Astrocyte (in vitro differentiated cells and primary cell): ENCODE measurements around the gene HOXB4. TPM values are rescaled to one million over a fixed set of nuclear protein-coding genes. Genes with fewer than 3 reads are reported as not detected.

ENCODE experiments used
- DNase-seq: peaks from one replicate; pipeline ENCODE4 v3.0.0-alpha.2; 2010; ENCODE audit warnings: low read depth
- FAIRE-seq: peaks from 2 replicates; lab custom pipeline; 2011; peaks lifted over from hg19 to GRCh38; lab: Jason Lieb, UNC
- H2AFZ ChIP-seq: 2 replicates; pipeline ENCODE4 v1.6.0; 2012; ENCODE audit warnings: low read depth, low read length, inconsistent platforms
- H3K27ac ChIP-seq: 2 replicates; pipeline ENCODE4 v1.5.1; 2011; ENCODE audit warnings: low read depth, low read length, inconsistent platforms
- H3K27me3 ChIP-seq: 2 replicates; pipeline ENCODE4 v1.6.0; 2011; ENCODE audit warnings: low read length, inconsistent platforms; ENCODE audit not compliant: insufficient read depth
- H3K36me3 ChIP-seq: 2 replicates; pipeline ENCODE4 v1.5.1; 2011; ENCODE audit warnings: low read length, inconsistent platforms; ENCODE audit not compliant: insufficient read depth
- H3K4me1 ChIP-seq: 2 replicates; pipeline ENCODE4 v1.5.1; 2011; ENCODE audit warnings: low read length, inconsistent platforms; ENCODE audit not compliant: insufficient read depth
- H3K4me2 ChIP-seq: 2 replicates; pipeline ENCODE4 v1.6.0; 2012; ENCODE audit warnings: low read length, inconsistent platforms
- H3K4me3 ChIP-seq: 2 replicates; pipeline ENCODE4 v1.5.1; 2011; ENCODE audit warnings: low read depth, mild to moderate bottlenecking, low read length, inconsistent platforms; ENCODE audit not compliant: insufficient read depth
- H3K79me2 ChIP-seq: 2 replicates; pipeline ENCODE4 v1.6.0; 2012; ENCODE audit warnings: mild to moderate bottlenecking, low read length, inconsistent platforms; ENCODE audit not compliant: insufficient read depth
- H3K9ac ChIP-seq: 2 replicates; pipeline ENCODE4 v1.6.0; 2012; ENCODE audit warnings: mild to moderate bottlenecking, low read length, inconsistent platforms
- H3K9me3 ChIP-seq: 2 replicates; pipeline ENCODE4 v1.5.1; 2012; ENCODE audit warnings: low read depth, mild to moderate bottlenecking, low read length, inconsistent platforms; ENCODE audit not compliant: insufficient read depth
- H4K20me1 ChIP-seq: 2 replicates; pipeline ENCODE4 v1.6.0; 2012; ENCODE audit warnings: low read length, inconsistent platforms; ENCODE audit not compliant: insufficient read depth
- H3K27ac Mint-ChIP-seq: one replicate; pipeline ENCODE4 v1.8.0; 2021; ENCODE audit warnings: mild to moderate bottlenecking, mixed read lengths; ENCODE audit not compliant: unreplicated experiment
- H3K27me3 Mint-ChIP-seq: one replicate; pipeline ENCODE4 v1.8.0; 2021; ENCODE audit warnings: low read depth, mixed read lengths; ENCODE audit not compliant: unreplicated experiment
- H3K36me3 Mint-ChIP-seq: one replicate; pipeline ENCODE4 v1.8.0; 2021; ENCODE audit warnings: low read depth, mixed read lengths; ENCODE audit not compliant: unreplicated experiment
- H3K4me1 Mint-ChIP-seq: one replicate; pipeline ENCODE4 v1.8.0; 2021; ENCODE audit warnings: low read depth, mixed read lengths; ENCODE audit not compliant: unreplicated experiment
- H3K4me3 Mint-ChIP-seq: one replicate; pipeline ENCODE4 v1.8.0; 2021; ENCODE audit warnings: mild to moderate bottlenecking, moderate library complexity, mixed read lengths; ENCODE audit not compliant: unreplicated experiment
- H3K9me3 Mint-ChIP-seq: one replicate; pipeline ENCODE4 v1.8.0; 2021; ENCODE audit warnings: mild to moderate bottlenecking, mixed read lengths; ENCODE audit not compliant: unreplicated experiment
- EZH2 ChIP-seq: IDR thresholded peaks from 2 replicates; pipeline ENCODE4 v1.6.1; 2012; ENCODE audit warnings: mild to moderate bottlenecking, low read length, inconsistent platforms; ENCODE audit not compliant: insufficient read depth
- total RNA-seq: library from RNA; stranded (reverse); gene quantifications from 2 replicates; pipeline ENCODE4 v1.2.1, GENCODE V29; 2021
- TF ChIP-seq, protein P1 (sequence below): IDR thresholded peaks from 2 replicates; pipeline ENCODE4 v1.5.1; 2011; ENCODE audit warnings: low read depth, mild to moderate bottlenecking, inconsistent platforms, low read length, moderate library complexity; ENCODE audit not compliant: insufficient read depth

The HOXB4 gene
- total RNA-seq, 1 donor from 2014 or later: not detected

DNA sequence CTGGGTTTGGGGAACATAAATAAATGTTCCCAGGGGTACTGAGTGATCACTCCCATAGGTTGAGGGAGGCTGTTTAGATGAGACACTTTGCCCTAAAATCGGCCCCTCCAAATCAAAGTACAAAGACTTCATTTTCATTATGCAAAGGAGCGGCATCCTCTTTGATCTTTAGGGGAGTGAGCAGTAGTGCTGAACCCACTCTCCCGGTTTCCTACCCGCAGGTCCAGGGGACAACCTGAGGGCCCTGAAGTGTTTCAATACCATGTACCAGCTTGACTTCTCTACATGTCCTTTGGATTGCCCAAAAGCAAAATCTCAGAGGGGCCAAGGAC is 23.0 kb upstream of the HOXB4 start:
- H3K4me1 Mint-ChIP-seq: no peaks in the 10 kb centered on the region
- FAIRE-seq (no peak), DNase-seq (no peak)
- no peaks in the 10 kb centered on the region for H3K79me2 ChIP-seq
- H3K27me3 ChIP-seq: peaks cover 98% of the 10 kb centered on the region
- no peak overlapping the region for H3K9ac ChIP-seq
- no peak overlapping the region for H3K27ac Mint-ChIP-seq
- peaks cover 5% of the 10 kb centered on the region for H3K4me1 ChIP-seq
- no peak overlapping the region for H3K4me2 ChIP-seq
- peaks cover 94% of the 10 kb centered on the region for H3K27me3 Mint-ChIP-seq
- TF ChIP-seq EZH2: no peak
- TF ChIP-seq, protein P1, sequence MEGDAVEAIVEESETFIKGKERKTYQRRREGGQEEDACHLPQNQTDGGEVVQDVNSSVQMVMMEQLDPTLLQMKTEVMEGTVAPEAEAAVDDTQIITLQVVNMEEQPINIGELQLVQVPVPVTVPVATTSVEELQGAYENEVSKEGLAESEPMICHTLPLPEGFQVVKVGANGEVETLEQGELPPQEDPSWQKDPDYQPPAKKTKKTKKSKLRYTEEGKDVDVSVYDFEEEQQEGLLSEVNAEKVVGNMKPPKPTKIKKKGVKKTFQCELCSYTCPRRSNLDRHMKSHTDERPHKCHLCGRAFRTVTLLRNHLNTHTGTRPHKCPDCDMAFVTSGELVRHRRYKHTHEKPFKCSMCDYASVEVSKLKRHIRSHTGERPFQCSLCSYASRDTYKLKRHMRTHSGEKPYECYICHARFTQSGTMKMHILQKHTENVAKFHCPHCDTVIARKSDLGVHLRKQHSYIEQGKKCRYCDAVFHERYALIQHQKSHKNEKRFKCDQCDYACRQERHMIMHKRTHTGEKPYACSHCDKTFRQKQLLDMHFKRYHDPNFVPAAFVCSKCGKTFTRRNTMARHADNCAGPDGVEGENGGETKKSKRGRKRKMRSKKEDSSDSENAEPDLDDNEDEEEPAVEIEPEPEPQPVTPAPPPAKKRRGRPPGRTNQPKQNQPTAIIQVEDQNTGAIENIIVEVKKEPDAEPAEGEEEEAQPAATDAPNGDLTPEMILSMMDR: no peak
- peaks cover 51% of the 10 kb centered on the region for H3K9me3 Mint-ChIP-seq
- no peak overlapping the region for H3K4me3 Mint-ChIP-seq
- H3K27ac ChIP-seq: no peak overlapping the region
- no peaks in the 10 kb centered on the region for H3K9me3 ChIP-seq
- H3K36me3 ChIP-seq: no peaks in the 10 kb centered on the region
- no peaks in the 10 kb centered on the region for H3K36me3 Mint-ChIP-seq
- peaks cover 31% of the 10 kb centered on the region for H4K20me1 ChIP-seq
- H2AFZ ChIP-seq: no peak overlapping the region
- H3K4me3 ChIP-seq: no peak overlapping the region

DNA sequence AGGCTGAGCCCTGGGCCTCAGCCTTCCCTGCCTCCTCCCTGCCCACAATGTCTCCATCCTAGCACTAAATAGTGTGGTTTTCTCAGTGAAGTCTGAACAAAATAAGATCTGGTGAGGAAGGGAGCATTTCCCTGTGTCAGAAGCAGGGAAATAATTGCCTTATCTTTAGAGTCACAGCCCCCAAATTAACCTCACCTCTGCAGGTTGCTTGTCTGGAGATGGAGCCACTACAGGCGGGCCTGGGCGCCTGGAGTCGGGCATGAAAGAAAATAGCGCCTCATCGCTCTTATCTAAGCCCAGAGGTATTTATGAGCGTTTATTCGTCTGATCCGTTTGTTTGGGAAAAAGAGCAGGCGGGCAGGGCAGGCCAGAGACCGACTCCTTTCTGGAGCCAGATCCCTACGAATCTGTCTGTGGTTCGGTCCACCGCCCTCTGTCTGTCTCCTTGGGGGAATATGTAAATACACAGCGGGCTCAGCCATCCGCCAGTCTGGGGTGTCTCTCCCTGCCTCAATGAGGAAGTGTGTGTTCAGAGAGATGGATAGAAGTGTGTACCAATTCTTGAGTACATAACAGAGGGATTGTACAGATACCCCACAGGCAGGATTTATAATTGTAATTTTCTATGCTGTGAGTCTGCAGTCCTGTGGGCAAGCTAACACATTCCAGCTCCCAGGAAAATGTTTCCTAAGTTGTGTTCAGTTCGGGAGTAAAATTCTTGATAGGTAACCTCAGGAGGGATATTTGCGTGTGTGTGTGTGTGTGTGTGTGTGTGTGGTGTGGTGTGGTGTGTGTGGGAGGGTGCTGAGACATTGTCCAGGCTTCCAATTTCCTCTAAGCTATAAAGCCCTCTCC is 22.3 kb upstream of the HOXB4 start:
- no peak overlapping the region for H3K9ac ChIP-seq
- no peak for FAIRE-seq
- no peaks in the 10 kb centered on the region for H3K36me3 Mint-ChIP-seq
- H3K27ac ChIP-seq: no peak overlapping the region
- peaks cover 9% of the 10 kb centered on the region for H3K4me1 ChIP-seq
- H2AFZ ChIP-seq: no peak overlapping the region
- no peak overlapping the region for H3K4me2 ChIP-seq
- no peaks in the 10 kb centered on the region for H3K79me2 ChIP-seq
- H3K9me3 Mint-ChIP-seq: peaks cover 51% of the 10 kb centered on the region
- H3K27ac Mint-ChIP-seq: no peak overlapping the region
- no peak overlapping the region for H3K4me3 Mint-ChIP-seq
- H3K27me3 Mint-ChIP-seq: peaks cover 94% of the 10 kb centered on the region
- no peak overlapping the region for H3K4me3 ChIP-seq
- H3K4me1 Mint-ChIP-seq: no peaks in the 10 kb centered on the region
- peaks cover 30% of the 10 kb centered on the region for H4K20me1 ChIP-seq
- no peaks in the 10 kb centered on the region for H3K9me3 ChIP-seq
- H3K36me3 ChIP-seq: no peaks in the 10 kb centered on the region
- no peak for DNase-seq
- H3K27me3 ChIP-seq: peaks cover 98% of the 10 kb centered on the region
- TF ChIP-seq EZH2: no peak
- TF ChIP-seq, protein P1: no peak

DNA sequence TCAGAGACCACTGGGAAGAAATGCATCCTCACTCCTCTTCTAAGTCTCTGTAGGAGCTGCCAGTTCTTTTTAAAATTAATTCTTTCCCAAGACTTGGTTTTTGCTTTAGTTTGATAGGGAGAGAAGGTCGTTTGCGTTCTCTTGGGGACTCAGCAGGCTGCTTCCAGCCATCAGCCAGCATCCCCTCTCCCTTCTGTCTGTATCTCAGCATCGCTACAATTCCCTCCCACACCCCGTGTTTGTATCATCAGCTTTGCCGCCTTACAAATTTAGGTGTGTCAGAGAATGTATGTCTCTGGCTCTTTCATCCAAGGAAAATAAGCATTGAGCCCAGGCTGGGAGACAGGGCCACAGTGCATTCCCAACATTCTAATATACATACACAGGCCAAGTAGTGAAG is 21.2 kb upstream of the HOXB4 start:
- no peaks in the 10 kb centered on the region for H3K79me2 ChIP-seq
- H3K27me3 ChIP-seq: peaks cover 98% of the 10 kb centered on the region
- H3K36me3 Mint-ChIP-seq: no peaks in the 10 kb centered on the region
- H3K9me3 ChIP-seq: no peaks in the 10 kb centered on the region
- H3K27ac Mint-ChIP-seq: no peak overlapping the region
- H4K20me1 ChIP-seq: peaks cover 26% of the 10 kb centered on the region
- no peak overlapping the region for H3K4me3 Mint-ChIP-seq
- TF ChIP-seq EZH2: no peak
- TF ChIP-seq, protein P1: no peak
- no peak overlapping the region for H3K4me2 ChIP-seq
- H2AFZ ChIP-seq: no peak overlapping the region
- H3K4me3 ChIP-seq: no peak overlapping the region
- H3K4me1 Mint-ChIP-seq: no peaks in the 10 kb centered on the region
- H3K4me1 ChIP-seq: peaks cover 14% of the 10 kb centered on the region
- peaks cover 94% of the 10 kb centered on the region for H3K27me3 Mint-ChIP-seq
- H3K36me3 ChIP-seq: no peaks in the 10 kb centered on the region
- H3K9me3 Mint-ChIP-seq: peaks cover 51% of the 10 kb centered on the region
- H3K9ac ChIP-seq: no peak overlapping the region
- H3K27ac ChIP-seq: no peak overlapping the region
- DNase-seq (no peak), FAIRE-seq (no peak)
